Stimulated activated CD4-positive, alpha-beta T cell treated with anti-CD3 and anti-CD28 coated beads, TNF-alpha, amount 100 ng/mL, for 24 hours (primary cell): ENCODE measurements around the gene USH1G.

Experiments
- DNase-seq, 3 experiments: peaks; one replicate each; pipeline ENCODE4 v3.0.0-alpha.2; 2020; ENCODE audit warnings: low read depth in 3 of 3

The USH1G gene

DNA sequence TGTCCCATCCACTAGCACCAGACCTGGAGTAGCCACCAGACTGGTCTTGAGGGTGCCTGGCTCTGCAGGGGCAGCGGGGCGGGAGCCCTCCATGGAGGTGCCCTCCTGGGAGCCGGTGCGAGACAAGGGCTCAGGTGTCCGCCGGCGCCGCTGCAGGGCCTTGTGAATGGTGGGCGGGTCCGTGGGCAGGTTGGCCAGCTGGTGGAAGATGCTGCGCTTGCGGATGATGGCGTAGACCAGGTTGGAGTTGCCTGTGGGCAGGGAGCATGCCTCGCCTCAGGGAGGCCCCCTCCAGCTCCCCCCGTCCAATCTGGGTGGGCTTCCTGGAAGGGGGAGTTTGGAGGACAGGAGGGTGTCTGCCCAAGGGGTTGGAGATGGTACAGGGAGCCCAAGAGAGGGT, 31.1 kb upstream of the USH1G start:
- no peak for DNase-seq

- no peak for DNase-seq
These were observed 30.2 kb upstream of the USH1G start for GRCh38 chr17:74953134-74953687.

GRCh38 chr17:74952431-74953133, 29.5 kb upstream of the USH1G start:
- DNase-seq, result no peak

DNA sequence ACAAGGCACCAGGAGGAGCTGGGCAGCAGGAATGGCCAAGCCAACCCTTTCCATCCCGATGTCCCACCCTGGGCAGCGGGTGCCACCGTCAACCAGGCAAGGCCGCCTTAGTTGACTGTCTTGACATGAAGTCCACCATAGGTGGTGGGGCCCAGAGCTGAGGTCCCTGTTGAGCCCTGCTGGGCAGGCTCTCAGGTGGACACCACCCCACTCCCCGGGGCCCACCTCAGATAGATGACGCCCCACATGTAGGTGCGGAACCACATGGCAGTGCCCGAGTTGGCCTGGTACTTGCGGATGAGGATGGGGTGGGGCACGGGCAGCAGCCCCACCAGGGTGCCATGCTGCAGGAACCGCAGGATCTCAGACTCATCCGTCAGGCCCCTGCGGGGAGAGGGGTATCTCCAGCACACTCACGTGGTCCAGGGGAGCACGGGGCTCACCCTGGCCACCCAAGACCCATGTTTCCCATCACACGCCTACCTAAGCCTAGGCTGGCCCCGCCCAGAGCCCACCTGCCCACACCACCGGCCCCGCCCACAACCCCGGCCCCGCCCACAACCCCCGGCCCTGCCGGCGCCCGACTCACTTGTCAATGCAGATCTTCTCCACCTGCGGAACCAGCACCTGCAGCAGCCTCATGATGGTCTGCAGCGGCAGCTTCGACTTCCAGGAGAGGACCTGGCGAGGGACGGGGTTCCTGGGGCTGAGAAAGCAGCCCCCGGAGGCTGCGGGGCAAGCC, 28.8 kb upstream of the USH1G start:
- no peak for DNase-seq

- DNase-seq, result no peak
These were observed 28.0 kb upstream of the USH1G start for GRCh38 chr17:74951065-74951464.

DNA sequence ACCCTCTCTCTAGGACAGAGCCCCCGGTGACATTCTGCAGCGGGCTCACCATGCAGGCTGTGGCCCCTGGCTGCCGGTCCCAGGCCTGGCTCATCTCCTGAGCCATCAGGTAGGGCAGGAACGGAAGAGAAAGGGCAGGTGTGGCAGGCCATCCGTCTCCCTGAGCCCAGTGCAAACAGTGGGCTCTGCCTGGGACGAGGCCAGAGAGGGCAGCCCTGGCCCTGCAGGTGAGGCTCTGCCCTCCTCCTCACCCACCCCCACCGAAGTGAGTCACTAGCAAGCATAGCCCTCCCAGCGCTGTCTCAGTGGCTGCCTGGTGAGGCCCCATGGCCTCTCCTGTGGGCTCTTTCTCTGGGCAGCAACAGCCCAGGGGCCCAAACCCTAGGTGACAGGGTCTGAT, 27.2 kb upstream of the USH1G start:
- DNase-seq, result no peak

GRCh38 chr17:74949455-74950115, 26.5 kb upstream of the USH1G start:
- no peak for DNase-seq

DNA sequence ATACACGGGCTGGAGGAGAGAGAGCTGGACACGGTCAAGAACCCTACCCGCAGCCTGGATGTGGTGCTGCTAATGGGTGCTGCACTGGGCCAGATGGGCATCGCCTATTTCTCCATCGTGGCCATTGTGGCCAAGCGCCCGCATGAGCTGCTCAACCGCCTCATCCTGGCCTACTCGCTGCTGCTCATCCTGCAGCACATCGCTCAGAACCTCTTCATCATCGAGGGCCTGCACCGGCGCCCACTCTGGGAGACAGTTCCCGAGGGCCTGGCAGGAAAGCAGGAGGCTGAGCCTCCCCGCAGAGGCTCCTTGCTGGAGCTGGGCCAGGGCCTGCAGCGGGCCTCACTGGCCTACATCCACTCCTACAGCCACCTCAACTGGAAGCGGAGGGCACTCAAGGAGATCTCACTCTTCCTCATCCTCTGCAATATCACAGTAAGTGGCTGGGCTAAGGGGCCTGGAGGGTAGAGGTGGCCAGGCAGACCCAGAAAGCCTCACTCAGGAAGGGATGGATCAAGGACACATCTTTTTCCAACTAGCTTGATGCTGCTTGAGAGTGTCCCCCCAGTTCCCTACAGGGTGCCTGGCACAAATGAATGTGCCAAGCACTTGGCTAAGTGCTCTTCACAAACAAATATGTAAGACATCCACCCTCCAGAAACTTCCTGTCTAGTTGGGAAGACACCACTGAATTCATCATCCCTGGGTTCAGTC, 24.1 kb upstream of the USH1G start:
- no peak for DNase-seq

DNA sequence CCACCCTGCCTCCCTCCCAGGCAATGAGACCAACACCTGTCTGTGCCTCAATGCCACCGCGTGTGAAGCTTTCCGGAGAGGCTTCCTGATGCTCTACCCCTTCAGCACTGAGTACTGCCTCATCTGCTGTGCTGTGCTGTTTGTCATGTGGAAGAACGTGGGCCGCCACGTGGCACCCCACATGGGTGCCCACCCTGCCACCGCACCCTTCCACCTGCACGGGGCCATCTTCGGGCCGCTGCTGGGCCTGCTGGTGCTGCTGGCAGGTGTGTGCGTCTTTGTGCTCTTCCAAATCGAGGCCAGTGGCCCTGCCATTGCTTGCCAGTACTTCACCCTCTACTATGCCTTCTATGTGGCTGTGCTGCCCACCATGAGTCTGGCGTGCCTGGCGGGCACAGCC, 23.6 kb upstream of the USH1G start:
- DNase-seq, result no peak

- no peak for DNase-seq
These were observed 22.5 kb upstream of the USH1G start for GRCh38 chr17:74945543-74945942.

GRCh38 chr17:74943808-74944522, 20.9 kb upstream of the USH1G start:
- DNase-seq, result no peak

- no peak for DNase-seq
These were observed 18.2 kb upstream of the USH1G start for GRCh38 chr17:74941128-74941725.

DNA sequence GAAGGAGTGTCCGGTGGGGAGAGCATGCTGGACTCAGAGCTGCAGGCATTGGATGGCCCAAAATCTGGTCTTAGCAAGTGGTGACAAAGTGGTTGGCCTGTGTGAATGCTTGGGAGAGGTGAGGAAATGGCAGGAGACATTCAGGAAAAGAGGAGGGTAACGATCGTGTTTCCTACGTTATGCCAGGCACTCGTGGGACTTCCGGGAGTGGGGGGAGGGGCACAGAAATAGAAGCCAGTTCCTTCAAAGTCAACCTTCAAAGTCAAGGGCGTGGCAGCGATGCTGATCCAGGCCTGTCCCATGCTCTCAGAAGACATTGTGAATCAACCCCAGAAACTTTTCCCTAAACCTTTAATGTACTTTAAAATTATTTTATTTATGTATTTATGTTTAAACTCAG, 16.5 kb upstream of the USH1G start:
- DNase-seq, result no peak

GRCh38 chr17:74938194-74938950, 15.3 kb upstream of the USH1G start:
- DNase-seq, result no peak

DNA sequence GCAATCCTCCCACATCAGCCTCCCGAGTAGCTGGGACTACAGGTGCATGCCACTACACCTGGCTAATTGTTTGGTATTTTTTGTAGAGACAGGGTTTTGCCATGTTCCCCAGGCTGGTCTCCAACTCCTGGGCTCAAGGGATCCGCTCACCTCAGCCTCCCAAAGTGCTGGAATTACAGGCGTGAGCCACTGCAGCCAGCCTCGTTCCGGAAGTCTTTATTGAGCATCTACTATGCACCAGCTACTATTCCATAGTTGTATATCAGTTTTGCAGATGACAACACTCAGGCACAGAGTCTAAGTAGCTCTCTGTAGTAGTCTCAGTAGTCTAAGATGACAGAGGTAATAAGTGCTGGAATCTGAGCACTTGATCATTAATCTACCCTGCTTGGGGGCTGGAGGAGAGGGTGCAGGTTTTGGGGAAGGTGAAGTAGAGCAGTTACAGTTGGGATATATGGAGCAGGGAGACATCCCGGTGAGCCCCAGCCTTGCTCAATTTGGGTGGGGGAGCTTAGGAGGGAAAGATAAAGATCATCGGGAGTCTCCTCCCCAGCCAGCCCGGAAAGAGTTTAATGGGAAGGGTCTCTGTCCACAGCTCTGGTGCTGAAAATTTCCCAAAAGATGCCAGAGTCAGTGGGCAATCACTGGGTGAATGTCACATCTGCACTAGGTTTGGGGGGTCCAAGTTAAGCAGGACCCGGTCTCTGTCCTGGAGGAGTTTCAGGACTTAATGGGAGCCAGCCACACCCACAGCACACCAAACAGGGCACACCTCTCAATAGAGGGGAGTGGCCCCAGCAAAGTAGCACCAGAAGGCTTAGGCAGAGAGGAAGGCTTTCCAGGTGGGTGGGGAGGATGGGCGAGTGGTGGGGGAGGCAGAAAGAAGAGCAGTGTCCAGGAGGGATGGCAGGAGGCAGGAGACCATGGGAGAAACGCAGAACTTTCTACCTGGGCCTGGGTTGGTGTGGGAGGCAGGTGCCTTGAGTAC, 14.3 kb upstream of the USH1G start:
- DNase-seq, result no peak

DNA sequence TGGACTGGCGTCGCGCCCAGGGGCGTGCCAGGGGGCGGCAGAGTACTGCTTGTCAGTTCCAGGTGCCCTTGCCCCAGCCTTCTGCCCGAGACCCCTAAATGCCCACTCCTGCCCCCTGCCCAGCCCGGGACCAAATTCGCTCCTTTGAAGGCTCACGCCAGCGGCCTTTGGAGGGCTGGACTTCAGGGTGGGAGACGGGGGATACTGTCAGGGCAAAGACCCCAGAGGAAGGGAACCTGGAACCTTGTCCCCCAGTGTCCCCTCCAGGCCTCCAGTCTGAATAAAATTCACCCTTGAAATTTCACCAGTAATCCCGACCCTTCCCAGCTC, 13.4 kb upstream of the USH1G start:
- DNase-seq, result no peak

DNA sequence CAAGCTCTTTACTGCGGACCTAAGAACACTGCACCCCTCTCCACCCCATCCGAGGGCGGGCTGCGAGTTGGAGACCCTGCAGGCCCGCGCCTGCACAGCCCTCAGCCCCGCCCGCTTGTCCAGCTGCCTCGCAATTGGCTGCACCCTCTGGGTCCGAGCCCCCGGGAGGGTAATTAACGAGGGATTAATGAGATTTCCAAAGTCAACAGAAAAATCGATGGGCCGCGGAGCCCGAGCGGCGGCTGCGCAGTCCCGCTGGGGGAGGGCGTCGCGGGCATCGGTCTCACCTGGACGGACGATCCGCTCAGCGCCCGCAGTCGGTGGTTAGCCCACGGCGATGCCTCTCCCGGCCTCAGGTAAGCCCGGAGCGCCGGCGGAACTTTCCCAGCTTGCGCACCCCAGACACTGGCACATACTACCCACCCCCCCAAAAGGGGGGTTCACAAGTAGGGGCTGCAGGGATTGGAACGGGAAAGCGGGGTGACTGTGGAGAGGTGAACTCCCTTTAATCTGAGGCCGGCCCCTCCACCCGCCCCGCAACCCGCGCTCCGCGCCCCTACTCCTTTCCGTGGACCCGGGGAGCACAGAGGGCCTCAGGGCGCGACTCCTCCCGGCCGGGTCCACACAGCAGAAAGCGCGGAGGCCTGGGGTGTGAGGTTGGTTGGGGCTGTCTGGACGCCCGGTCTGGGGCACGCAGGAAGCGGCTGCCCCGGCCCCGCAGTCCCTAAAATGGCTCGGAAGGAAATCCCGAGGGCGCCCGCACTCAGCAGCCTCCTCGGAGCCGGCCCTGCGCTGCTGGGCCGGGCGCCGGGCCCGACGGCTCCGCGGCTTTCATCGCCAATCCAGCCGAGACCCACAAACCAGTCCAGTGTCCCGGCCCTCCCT, 12.8 kb upstream of the USH1G start, which contains the start of gene OTOP3:
OTOP3 (plus strand) TSS at position 314 of the 885 bp plus-strand sequence; CDS start at position 338, 24 bp downstream.
- no peak for DNase-seq

GRCh38 chr17:74935048-74935447, 12.0 kb upstream of the USH1G start:
- DNase-seq, result no peak
